HG03439 (cell line): Measurements from ENCODE around the gene TPO.

Source experiments
- ATAC-seq: cut with Tn5 transposase; IDR thresholded peaks from one replicate; pipeline ENCODE4 v1.9.1; 2021; ENCODE audit warnings: mild to moderate bottlenecking, moderate library complexity; ENCODE audit not compliant: unreplicated experiment

TPO gene

DNA sequence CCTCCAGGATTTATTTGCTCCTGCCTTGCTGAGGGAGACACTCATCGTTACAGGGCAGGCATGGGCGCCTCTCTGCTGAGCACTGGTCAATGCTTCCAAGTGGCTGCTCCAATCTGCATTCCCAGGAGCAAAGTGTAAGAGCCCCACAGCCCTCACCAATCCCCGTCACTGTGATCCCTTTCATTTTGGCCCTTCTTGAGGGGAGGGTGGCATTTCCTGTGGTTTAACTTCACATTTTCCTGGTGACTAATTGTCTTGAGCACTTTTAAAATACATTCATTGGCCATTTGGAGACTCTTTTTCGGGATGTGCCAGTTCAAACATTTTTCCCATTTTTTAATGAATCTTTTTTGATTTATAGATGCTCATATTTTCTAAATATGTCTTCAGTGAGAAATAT is 33.0 kb downstream of the TPO start:
- no peak for ATAC-seq

DNA sequence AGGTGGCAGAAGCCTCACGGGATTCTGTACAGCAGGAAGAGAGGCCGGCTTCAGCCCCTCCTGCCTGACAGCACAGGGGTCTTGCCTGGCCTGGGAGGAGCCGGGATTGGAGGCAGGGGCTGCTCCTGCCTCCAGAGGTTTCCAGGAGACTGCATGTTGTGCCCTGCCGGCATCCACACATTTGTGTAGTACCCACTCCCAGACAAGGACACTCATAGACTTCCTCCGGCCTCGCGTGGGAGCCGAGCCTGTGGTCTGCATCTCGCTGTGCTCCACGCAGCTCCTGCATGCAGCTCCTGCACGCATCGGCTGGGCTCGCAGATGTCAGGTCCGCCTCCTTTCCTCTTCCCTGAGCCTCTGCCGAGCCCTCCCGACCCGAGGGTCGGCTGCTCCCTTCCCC is 34.7 kb downstream of the TPO start:
- no peak for ATAC-seq

DNA sequence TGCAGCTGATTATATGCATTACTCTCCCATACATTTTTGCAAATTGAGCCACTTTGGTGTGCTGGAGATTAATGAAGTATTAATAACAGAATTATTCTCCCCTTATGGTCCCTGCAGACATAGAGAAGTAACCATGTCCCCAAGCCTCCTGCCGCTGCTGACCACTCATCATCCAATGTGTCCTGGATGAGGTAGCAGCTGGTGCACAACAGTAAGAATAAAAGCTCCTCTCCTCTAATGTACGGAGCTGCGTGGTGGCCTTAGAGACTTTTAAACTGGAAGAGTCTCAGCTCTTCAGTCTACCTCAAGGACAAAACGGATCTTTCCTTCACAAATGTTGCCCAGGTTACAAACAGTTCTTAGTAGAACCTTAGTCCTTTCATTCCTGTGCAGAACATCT is 37.7 kb downstream of the TPO start:
- ATAC-seq, result no peak

- no peak for ATAC-seq
Measured at GRCh38 chr2:1451422-1451821, 38.2 kb downstream of the TPO start.

DNA sequence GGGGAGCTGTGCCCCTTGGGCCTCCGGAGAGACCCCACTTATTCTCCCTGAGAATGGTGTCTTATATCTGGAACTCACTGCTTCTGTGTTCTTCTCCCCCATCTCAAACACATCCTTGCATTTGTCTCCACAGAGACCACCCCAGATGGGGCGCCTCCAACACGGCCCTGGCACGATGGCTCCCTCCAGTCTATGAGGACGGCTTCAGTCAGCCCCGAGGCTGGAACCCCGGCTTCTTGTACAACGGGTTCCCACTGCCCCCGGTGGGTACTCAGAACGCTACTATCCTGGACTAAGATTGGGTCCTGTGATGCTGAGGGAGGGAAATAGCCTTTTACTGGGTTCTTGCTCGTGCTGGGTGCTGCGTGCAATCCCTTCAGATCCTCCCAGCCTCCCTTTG is 40.3 kb downstream of the TPO start:
- ATAC-seq, result no peak

GRCh38 chr2:1454346-1454745 is 41.1 kb downstream of the TPO start:
- no peak for ATAC-seq

- no peak for ATAC-seq
Measured at GRCh38 chr2:1455466-1455865, 42.2 kb downstream of the TPO start.

DNA sequence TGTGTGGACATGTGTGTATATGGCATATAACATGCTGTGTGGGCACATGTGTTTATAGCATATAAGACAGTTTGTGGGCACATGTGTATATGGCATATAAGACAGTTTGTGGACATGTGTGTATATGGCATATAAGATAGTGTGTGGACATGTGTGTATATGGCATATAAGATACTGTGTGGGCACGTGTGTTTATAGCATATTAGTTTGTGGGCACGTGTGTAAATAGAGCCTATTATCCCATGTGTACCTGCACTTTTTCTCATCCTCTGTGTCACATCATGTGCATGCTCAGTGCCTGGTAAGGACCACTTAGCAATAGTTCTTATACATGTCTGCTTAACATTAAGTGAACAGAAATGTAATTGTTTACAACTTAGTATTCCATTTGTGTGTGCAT is 45.2 kb downstream of the TPO start:
- ATAC-seq, result no peak

- no peak for ATAC-seq
Measured at GRCh38 chr2:1459727-1460126, 46.5 kb downstream of the TPO start.

DNA sequence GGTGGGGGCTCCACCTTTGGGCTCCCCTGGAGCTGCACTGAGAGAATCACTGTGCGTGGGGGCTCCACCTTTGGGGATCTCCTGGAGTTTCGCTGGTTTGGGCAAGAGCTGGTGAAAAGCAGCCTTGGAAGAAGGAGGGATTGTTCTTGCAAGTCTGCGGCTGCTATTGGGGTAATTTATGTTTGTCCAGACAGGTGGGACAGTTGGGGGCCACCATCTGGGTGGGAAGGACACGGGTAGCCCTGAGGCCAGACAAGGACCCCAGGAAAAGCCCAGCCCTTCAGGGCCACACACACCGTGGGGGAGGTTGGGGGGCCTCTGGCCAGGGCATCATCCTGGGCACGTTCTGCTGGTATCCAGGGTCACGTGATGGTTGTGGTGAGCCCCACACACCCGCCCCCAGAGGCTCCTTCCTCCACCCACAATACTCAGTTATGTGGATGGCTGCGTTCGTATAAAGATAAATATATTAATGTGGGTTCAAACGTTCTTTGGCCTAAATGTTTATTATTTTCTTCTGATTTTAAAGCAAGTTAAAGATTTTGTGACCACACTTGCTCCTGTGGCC is 47.7 kb downstream of the TPO start:
- ATAC-seq, result no peak

- ATAC-seq, result no peak
Measured at GRCh38 chr2:1461507-1462390, 48.5 kb downstream of the TPO start.

DNA sequence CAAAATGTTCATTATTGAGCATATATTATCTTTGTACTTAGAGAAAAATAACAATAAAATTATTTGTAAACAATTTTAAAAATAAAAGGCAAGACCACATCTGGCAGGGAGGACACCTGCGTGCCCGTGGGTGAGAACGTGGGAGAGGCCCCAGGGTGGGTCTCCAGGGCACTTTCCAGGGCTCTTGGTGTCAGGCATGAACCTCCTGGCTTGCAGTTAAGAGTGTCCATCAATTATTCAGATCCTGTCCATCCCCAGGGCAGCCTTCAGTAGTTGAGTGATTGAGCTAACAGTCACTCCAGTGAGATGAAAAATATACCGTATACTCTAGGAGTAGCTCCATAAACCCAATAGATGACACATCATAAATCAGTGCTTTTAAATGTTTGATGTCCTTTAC is 49.7 kb downstream of the TPO start:
- ATAC-seq, result no peak

DNA sequence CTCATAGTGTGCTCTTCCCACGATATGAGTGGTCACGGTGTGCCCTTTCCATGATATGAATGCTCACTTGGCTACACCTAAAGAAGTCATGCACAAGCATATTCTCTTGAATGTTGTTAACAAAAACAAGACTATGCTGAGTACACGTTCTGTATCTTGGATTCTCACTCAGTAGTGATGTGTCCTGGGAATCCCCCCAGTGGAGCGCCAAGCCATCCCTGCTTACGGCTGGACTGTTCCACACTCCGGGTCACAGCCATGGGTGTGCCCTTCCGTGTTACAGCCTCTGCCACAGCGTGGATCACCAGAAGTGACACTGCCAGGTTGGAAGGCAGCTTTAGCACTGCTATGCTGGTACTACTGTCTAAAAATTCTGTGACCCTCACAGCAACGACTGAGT is 59.1 kb downstream of the TPO start:
- no peak for ATAC-seq

- ATAC-seq, result no peak
Measured at GRCh38 chr2:1476617-1477195, 63.4 kb downstream of the TPO start.

GRCh38 chr2:1477196-1478040 is 64.2 kb downstream of the TPO start:
- ATAC-seq, result no peak

GRCh38 chr2:1478311-1479305 is 65.3 kb downstream of the TPO start:
- no peak for ATAC-seq

DNA sequence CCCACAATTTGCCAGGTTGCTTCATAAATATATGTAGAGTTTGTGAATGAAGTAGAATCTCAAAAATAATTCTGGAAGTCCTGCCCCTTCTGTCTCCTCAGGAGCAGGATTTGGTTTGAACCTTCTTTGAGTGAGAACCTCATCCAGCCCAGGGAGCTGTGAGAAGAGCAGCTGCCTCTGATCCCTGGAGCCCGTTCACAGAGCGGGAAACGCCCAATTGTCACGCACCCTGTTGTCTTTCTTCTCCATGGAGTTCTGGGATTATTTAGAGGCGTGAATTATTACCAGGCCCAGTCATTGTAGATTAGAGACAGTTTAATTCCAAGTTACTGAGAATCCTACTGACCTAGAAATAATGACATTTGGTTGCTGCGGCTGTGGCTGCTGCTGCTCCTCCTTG is 66.1 kb downstream of the TPO start:
- no peak for ATAC-seq

GRCh38 chr2:1480671-1481076 is 67.4 kb downstream of the TPO start:
- no peak for ATAC-seq

- ATAC-seq, result no peak
Measured at GRCh38 chr2:1481406-1482252, 68.4 kb downstream of the TPO start.
